SU-DHL-6 (cell line): ENCODE data around the gene FNIP2.
"Not testable (repeated sequence)": the region's sequence is repeated elsewhere in the genome, so short reads cannot be mapped to it uniquely, and the experiment has no call there.

Experiments
- H2AFZ ChIP-seq: fragments of 200-600 bp; sonication (generic); 2 replicates; pipeline ENCODE4 v1.6.1; 2014; ENCODE audit warnings: low read depth, mild to moderate bottlenecking, moderate library complexity, mixed read lengths, antibody characterized with exemption, low read length; ENCODE audit not compliant: severe bottlenecking
- H3F3A ChIP-seq: fragments of 200-600 bp; shearing (Covaris generic); 2 replicates; pipeline ENCODE4 v1.6.0; 2016; ENCODE audit warnings: antibody characterized with exemption, mild to moderate bottlenecking; ENCODE audit not compliant: insufficient read depth
- H3K27ac ChIP-seq: fragments of 200-600 bp; sonication (generic); 2 replicates; pipeline ENCODE4 v1.5.1; 2016; ENCODE audit warnings: low read depth, mild to moderate bottlenecking, low read length, moderate library complexity, mixed read lengths
- H3K27me3 ChIP-seq: fragments of 200-600 bp; sonication (generic), shearing (Covaris generic); 2 replicates; pipeline ENCODE4 v1.6.0; 2014; ENCODE audit warnings: mild to moderate bottlenecking, low read length
- H3K36me3 ChIP-seq: fragments of 200-600 bp; sonication (generic); 2 replicates; pipeline ENCODE4 v1.6.1; 2014; ENCODE audit warnings: mild to moderate bottlenecking, low read length, mixed read lengths
- H3K4me2 ChIP-seq: fragments of 300-600, 200-600 bp; shearing (Covaris generic), sonication (generic); 2 replicates; pipeline ENCODE4 v1.6.0; 2014; ENCODE audit warnings: low read length, low read depth, mild to moderate bottlenecking; ENCODE audit not compliant: poor library complexity, severe bottlenecking
- H3K4me3 ChIP-seq: fragments of 200-600 bp; sonication (generic); 2 replicates; pipeline ENCODE4 v1.5.1; 2014; ENCODE audit warnings: antibody characterized with exemption, low read length, mild to moderate bottlenecking, mixed read lengths; ENCODE audit not compliant: insufficient read depth, poor library complexity, severe bottlenecking
- H3K79me2 ChIP-seq: fragments of 200-600 bp; sonication (generic); 2 replicates; pipeline ENCODE4 v1.6.1; 2014; ENCODE audit warnings: mild to moderate bottlenecking, low read length, moderate library complexity; ENCODE audit not compliant: insufficient read depth
- H3K9ac ChIP-seq: fragments of 200-600 bp; sonication (generic); 2 replicates; pipeline ENCODE4 v1.7.0; 2014; ENCODE audit warnings: mild to moderate bottlenecking, low read length
- H3K9me2 ChIP-seq: fragments of 200-600 bp; sonication (generic); replicated peaks from 2 replicates; pipeline ENCODE4 v1.6.1; 2014; ENCODE audit warnings: low read length; ENCODE audit not compliant: insufficient read depth
- H3K9me3 ChIP-seq: fragments of 200-600 bp; sonication (generic); 2 replicates; pipeline ENCODE4 v1.6.1; 2014; ENCODE audit warnings: low read length, mixed read lengths; ENCODE audit not compliant: insufficient read depth
- H4K20me1 ChIP-seq: fragments of 200-600 bp; sonication (generic); 2 replicates; pipeline ENCODE4 v1.6.1; 2014; ENCODE audit warnings: low read depth, mild to moderate bottlenecking, antibody characterized with exemption, low read length, moderate library complexity, mixed read lengths
- CTCF ChIP-seq: fragments of 200-600 bp; sonication (generic); IDR thresholded peaks from one replicate; pipeline ENCODE4 v1.5.1; 2017; ENCODE audit warnings: antibody characterized with exemption, mild to moderate bottlenecking, low read length, moderate library complexity; ENCODE audit not compliant: insufficient read depth, poor library complexity, severe bottlenecking
- EZH2phosphoT487 ChIP-seq: fragments of 200-600 bp; sonication (generic), shearing (Covaris generic); conservative IDR thresholded peaks from 2 replicates; pipeline ENCODE4 v1.6.1; 2018; ENCODE audit warnings: mild to moderate bottlenecking, antibody characterized with exemption, low read length, moderate library complexity, mixed read lengths

Gene FNIP2

GRCh38 chr4:158741326-158742021, 27.4 kb upstream of the FNIP2 start:
- Histone ChIP-seq H3F3A (no peaks in the 10 kb centered on the region), H3K9me3 (no peaks in the 10 kb centered on the region), H3K4me3 (no peak overlapping the region), H3K4me2 (no peak overlapping the region), H3K27me3 (no peaks in the 10 kb centered on the region), H3K9ac (no peak overlapping the region), H2AFZ (no peak overlapping the region), H3K27ac (no peak overlapping the region), H4K20me1 (no peaks in the 10 kb centered on the region), H3K9me2 (no peaks in the 10 kb centered on the region), H3K79me2 (no peaks in the 10 kb centered on the region), H3K36me3 (no peaks in the 10 kb centered on the region)
- TF ChIP-seq CTCF (no peak), EZH2phosphoT487 (no peak)

GRCh38 chr4:158746537-158746936, 22.3 kb upstream of the FNIP2 start:
- not testable (repeated sequence) for H3K9me3 ChIP-seq, H3K4me2 ChIP-seq, H3K79me2 ChIP-seq, H2AFZ ChIP-seq, H3K9me2 ChIP-seq, H4K20me1 ChIP-seq, H3F3A ChIP-seq, H3K36me3 ChIP-seq, H3K4me3 ChIP-seq, H3K27me3 ChIP-seq, H3K9ac ChIP-seq, H3K27ac ChIP-seq

- Histone ChIP-seq H3K36me3 (no peaks in the 10 kb centered on the region), H3K9ac (no peak overlapping the region), H4K20me1 (no peaks in the 10 kb centered on the region), H3K27ac (no peak overlapping the region), H3K27me3 (no peaks in the 10 kb centered on the region), H2AFZ (no peak overlapping the region), H3K4me3 (no peak overlapping the region), H3K9me3 (no peaks in the 10 kb centered on the region), H3K4me2 (no peak overlapping the region), H3K9me2 (no peaks in the 10 kb centered on the region), H3K79me2 (no peaks in the 10 kb centered on the region), H3F3A (no peaks in the 10 kb centered on the region)
- TF ChIP-seq CTCF, result no peak
- TF ChIP-seq EZH2phosphoT487, result no peak
These were observed 18.4 kb upstream of the FNIP2 start for GRCh38 chr4:158750379-158750778.

- Histone ChIP-seq H3K9me3 (no peaks in the 10 kb centered on the region), H3K79me2 (no peaks in the 10 kb centered on the region), H3K4me3 (no peak overlapping the region), H3K9me2 (no peaks in the 10 kb centered on the region), H3K9ac (no peak overlapping the region), H2AFZ (no peak overlapping the region), H4K20me1 (no peaks in the 10 kb centered on the region), H3K4me2 (no peak overlapping the region), H3K27me3 (no peaks in the 10 kb centered on the region), H3K36me3 (no peaks in the 10 kb centered on the region), H3K27ac (no peak overlapping the region), H3F3A (no peaks in the 10 kb centered on the region)
- TF ChIP-seq CTCF (no peak), EZH2phosphoT487 (no peak)
These were observed 14.2 kb upstream of the FNIP2 start for GRCh38 chr4:158754385-158755180.

- H3K27me3 ChIP-seq, H3K4me2 ChIP-seq, H3K9ac ChIP-seq, H3K36me3 ChIP-seq, H3K27ac ChIP-seq, H3K79me2 ChIP-seq, H2AFZ ChIP-seq, H3F3A ChIP-seq, H3K9me2 ChIP-seq, H3K9me3 ChIP-seq, H4K20me1 ChIP-seq, H3K4me3 ChIP-seq: not testable (repeated sequence)
These were observed 13.0 kb upstream of the FNIP2 start for GRCh38 chr4:158755819-158756218.
